KG1 (cell line): Measurements from ENCODE around the gene CAPN2.

Experiments used
- DNase-seq: peaks from one replicate; lab custom pipeline; 2025; lab: John Stamatoyannopoulos, UW

The CAPN2 gene

GRCh38 chr1:223712194-223712849 lies at the start of gene CAPN2:
Gene CAPN2, plus strand, starts transcription at chr1:223712539. Its CDS starts 102 bp downstream, at chr1:223712641.
- DNase-seq, result peak; percentile 35

DNA sequence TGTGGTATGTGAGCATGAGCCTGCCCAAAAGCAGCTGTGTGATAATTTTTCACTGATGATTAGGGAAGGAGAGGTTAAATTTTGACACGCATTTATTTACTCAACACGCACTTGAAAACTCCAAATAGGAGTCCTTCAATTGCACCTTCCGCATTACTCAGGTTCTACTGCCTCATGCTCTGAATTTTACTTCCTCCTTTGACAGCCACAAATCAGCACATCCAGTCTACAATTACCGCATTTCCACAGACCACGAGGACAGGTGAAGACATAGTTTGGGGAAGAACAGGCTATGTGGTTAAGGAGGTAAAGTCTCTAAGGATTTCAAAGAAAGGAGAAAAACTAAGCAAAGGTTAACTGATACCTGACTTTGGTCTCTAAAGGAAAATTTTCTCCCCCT lies 49.4 kb upstream of the CAPN2 start:
- DNase-seq, result no peak

- no peak for DNase-seq
Measured at GRCh38 chr1:223664106-223664505, 48.2 kb upstream of the CAPN2 start.

DNA sequence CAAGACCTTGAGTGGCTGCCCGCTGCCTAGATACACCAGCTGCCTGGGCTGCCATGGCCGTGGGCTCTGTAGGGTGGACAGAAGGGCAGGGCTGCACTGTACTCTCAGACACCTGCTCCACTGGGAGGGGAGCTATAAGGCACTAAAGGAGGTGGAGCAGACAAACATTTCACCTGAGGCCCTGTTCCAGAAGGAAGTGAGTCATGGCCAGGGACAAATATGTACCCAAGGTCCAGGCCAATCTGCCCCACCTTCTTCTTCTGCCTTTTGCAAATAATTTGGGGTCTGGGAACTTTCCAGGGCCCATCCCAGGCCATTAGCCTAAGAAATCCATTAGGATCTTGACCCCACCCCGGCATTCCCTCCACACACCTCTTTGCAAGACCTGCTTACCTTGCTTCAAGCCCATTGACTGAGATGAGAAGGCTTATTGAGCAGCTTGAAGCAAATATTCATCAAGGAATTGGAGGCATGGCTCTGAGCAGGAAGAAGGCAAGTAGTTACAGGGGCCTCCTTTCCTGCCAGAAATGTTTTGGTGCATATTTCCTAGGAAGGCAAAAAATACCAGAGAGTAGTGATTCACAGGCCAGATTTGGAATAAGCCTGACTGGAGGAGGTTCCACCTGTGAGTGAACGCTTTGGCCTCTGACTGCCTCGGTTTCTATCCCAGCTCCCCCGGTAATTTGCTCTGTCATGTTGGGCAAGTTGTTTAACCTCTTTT lies 46.6 kb upstream of the CAPN2 start, which contains the start of gene CAPN8:
Gene CAPN8 (minus strand): TSS at position 110 of the 721 bp plus-strand sequence. CDS start 55 bp downstream, at position 55.
- DNase-seq, result no peak

DNA sequence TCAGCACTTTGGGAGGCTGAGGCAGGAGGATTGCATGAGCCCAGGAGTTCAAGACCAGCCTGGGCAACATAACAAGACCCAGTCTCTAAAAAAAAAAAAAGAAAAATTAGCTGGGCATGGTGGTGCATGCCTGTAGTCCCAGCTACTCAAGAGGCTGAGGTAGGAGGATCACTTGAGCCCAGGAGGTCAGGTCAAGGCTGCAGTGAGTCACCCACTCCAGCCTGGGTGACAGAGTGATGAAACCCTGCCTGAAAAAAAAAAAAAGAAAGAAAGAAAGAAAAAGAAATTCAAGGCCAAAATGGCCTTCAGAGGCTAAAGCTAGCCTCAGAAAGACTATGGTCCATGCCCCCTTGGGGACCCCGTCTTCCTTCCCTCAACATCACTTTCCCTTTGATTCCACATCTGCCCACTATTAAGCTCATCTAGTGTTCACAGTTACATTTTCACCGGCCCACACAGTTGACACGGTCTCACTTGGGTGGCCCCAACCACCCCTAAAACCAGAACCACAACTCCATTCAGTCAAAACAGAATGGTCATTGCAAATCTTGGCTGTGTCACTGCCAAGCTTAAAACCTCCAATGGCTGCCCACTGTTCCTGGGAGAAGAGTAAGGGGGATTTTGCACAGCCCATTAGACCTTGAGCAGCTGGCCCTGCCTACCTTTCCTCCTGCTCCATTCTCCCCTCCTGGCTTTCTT lies 44.7 kb upstream of the CAPN2 start:
- no peak for DNase-seq

GRCh38 chr1:223669003-223669795 lies 43.1 kb upstream of the CAPN2 start:
- no peak for DNase-seq

DNA sequence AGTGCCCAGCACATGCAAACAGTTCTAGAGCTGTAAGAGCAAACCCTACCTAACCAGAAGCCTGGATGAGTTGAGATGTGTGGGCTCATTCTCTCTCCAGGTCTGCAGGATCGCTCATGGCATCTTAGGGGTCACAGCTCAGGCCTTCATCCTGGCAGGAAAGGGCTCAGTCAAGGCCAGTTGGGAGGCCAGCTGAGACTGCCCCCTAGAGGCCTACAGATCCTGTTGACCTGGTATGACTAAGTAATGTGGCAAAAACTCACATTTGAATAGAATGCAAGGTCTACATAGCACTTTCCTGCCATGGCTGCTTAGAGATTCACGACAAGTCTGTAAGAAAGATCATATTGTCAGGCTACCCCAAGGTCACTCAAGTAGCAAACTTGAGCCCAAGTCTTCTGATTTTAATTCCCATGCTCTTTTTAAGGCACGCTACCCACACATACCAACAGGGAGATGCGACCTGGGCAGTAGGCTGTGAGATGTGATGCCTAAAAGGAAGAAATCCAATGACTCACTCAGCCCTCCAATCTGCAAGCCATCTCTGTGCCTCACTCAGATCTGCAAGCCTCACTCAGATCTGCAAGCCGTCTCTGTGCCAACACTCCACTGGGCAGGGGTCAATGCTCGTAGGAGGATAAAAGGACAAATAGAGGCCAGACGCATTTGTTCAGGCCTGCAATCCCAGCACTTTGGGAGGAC lies 41.7 kb upstream of the CAPN2 start:
- no peak for DNase-seq

GRCh38 chr1:223674119-223674890 lies 38.0 kb upstream of the CAPN2 start:
- no peak for DNase-seq

DNA sequence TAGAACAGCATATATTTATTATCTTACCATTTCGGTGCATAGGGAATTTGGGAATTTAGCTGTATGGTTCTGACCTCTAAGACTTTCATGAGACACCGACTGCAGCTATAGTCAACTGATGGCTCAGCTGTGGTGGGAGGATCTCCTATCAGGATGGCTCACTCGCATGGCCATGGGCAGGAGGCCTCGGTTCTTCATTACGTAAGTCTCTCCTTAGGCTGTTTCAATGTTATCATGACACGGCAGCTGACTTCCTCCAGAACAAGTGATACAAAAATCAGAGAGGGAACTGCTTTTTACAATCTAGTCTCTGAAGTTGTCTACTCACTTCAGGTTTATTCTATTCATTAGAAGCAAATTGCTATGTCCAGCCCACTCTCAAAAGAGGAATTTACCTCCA lies 33.5 kb upstream of the CAPN2 start:
- DNase-seq, result no peak

DNA sequence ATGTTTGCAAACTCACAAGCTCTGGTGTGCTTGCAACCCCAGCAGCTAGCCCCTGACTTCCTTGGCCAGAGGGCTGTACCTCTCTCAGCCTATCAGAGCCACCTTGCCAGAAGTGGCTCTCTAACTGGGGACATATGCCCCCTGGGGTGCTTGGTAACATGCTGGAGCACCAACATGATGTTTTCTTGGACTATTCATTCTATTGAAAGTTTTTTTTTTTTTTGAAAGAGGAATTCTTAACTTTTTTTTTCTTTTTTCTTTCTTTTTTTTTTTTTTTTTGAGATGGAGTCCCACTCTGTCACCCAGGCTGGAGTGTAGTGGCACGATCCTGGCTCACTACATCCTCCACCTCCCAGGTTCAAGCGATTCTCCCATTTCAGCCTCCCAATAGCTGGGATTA lies 32.2 kb upstream of the CAPN2 start:
- no peak for DNase-seq

GRCh38 chr1:223682502-223682901 lies 29.8 kb upstream of the CAPN2 start:
- no peak for DNase-seq

- DNase-seq, result peak; percentile 6
Measured at GRCh38 chr1:223683586-223684487, 28.5 kb upstream of the CAPN2 start.

DNA sequence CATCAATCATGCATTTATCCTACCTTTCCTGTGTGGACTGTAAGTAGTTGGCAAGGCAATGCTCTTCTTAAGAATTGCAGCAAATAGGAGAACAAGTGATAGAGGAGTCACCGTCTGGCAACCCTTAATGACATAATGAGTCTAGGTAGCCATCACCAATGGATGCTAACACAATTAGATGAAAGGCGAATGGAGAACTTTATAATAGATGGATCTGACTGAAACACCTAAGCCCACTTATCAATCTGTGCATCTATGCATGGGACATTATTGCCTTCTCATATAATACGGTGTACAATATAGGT lies 27.9 kb upstream of the CAPN2 start:
- DNase-seq, result no peak

GRCh38 chr1:223691121-223691520 lies 21.2 kb upstream of the CAPN2 start:
- DNase-seq, result no peak

DNA sequence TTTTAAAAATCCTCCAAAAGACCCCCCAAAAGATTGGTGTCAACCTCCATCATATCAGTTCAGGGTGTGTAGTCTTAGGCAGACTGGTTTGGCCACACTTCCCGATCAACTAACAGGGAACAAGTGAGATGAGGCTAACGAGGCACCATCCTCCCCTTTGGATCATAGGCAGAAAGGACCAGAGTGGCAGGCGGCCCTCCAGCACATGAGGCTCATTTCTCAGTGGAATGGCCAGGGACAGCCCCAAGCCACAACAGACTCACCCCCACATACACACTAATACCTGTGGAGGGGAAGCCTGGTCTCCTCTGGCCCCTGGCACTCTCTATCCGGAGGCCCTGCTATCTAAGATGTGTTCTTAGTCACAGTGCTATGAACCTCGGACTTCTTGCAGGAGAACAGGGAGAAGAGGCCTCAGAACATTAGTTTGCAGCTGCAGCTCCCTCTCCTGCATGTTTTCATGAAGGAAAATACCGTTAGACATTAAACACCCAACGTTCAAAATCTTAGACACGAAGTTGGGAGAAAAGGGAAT lies 17.3 kb upstream of the CAPN2 start:
- no peak for DNase-seq

DNA sequence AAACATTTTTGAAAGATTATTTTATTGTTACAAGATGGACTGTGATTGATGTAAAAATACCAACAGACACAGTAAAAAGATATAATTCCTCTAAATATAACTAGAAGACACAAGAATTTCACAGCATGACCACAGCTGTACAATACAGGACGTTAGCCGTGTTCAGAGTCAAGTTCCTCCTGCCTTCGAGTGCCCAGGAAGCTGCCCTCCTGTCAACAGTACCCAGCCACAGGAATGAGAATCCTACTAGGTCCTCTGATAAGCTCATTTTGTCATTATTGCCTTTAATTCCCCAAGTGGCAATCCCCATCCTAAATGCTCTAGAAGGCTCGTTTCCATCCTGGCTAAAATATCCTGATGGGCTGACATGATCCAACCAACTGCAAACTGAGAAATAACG lies 16.4 kb upstream of the CAPN2 start:
- no peak for DNase-seq

DNA sequence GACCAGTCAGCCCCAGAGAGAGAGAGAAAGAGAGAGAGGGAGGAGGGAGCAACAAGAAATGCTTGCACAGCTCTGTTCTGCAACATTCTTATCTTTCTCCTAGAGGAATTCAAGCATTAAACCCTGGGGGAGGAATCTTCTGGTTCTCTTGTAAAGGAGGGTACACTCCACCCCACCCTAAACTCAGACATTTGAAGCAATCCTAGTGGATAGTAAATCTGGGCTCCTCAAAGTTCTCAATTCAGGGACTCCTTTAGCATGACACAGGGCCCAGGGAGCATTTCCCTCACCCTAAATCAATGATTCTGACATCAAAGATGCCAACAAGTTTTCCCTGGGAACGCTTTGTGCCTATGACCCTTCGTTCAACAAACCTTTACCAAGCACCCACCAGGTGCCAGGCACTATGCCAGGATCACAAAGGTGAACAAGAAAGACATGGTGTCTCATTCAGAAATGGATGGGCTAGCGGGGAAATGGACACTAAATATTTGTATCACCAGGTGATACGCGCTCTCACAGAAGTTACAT lies 11.9 kb upstream of the CAPN2 start:
- no peak for DNase-seq

DNA sequence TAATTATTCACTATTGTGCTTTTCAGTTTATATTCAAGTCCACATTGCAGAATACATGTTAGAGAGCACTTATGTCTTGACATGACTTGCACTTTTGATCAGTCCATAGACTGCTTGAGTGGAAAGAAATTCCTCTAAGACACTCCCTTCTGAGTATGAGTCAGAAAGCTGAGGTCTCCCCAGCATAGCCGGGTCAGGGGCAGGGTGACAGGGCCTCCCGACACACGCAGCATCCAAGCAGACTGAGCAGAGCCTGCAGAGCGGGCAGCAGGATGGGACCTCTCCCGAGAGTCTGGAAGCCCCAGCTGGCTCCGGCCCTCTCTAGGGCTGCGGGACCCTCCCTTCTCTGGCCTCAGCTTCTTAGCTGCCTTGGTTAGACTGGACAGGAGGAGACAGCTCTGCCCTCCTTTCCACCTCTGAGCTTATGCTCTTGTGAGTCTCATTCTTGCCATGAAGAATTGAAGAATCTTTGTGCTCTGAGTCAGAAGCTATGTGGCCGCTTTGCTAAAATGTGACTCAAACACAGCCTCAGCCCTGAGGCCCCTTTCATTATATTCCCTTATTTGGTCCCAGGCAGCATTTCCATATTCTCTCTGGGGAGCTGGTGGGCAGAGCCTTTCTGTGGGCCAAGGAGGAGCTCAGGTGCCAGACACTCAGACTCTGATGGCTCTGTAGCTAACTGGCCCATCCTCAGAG lies 11.2 kb upstream of the CAPN2 start:
- no peak for DNase-seq
